ENCODE results near the gene WWC2.

DNA sequence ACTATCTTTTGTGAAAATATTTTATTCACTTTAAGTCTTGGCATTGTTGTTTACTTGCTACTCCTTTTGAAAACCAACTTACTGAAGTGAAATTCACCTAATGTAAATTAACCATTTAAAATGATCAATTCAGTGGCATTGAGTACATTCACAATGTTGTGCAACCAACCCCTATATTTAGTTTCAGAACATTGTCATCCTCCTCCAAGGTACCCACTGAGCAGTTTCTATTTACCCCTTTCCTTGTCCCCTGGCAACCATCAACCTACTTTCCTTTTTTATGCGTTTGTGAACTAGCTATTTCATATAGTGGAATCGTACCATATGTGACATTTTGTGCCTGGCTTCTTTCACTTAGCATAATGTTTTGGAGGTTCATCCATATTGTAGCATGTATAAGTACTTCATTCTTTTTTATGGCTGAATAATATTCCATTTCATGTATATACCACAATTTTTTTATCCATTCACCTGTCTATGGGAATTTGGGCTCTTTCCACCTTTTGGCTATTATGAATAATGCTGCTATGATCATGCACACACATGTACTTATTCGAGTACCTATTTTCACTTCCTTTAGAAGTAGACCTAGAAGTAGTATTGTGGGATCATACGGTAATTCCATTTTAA lies 85.0 kb downstream of the WWC2 start:
- TF ChIP-seq, protein P1, sequence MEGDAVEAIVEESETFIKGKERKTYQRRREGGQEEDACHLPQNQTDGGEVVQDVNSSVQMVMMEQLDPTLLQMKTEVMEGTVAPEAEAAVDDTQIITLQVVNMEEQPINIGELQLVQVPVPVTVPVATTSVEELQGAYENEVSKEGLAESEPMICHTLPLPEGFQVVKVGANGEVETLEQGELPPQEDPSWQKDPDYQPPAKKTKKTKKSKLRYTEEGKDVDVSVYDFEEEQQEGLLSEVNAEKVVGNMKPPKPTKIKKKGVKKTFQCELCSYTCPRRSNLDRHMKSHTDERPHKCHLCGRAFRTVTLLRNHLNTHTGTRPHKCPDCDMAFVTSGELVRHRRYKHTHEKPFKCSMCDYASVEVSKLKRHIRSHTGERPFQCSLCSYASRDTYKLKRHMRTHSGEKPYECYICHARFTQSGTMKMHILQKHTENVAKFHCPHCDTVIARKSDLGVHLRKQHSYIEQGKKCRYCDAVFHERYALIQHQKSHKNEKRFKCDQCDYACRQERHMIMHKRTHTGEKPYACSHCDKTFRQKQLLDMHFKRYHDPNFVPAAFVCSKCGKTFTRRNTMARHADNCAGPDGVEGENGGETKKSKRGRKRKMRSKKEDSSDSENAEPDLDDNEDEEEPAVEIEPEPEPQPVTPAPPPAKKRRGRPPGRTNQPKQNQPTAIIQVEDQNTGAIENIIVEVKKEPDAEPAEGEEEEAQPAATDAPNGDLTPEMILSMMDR (IDR thresholded peaks at IDR 0.05), result no peak
- no peak for TF ChIP-seq POLR2A (IDR thresholded peaks at IDR 0.05)

All from esophagus squamous epithelium (tissue), 4 donors.